Occipital lobe (tissue), 2 donors: ENCODE results near the gene ITGAL. TPM values are rescaled to one million over a fixed set of nuclear protein-coding genes. Genes with fewer than 3 reads are reported as not detected.
"Not testable (repeated sequence)": the region's sequence is repeated elsewhere in the genome, so short reads cannot be mapped to it uniquely, and the experiment has no call there.

Source experiments
- DNase-seq: peaks from one replicate; lab custom pipeline; 2025; lab: John Stamatoyannopoulos, UW
- total RNA-seq: library from RNA; depleted of rRNA; stranded (reverse); fragments of >200 nt; gene quantifications from one replicate; pipeline ENCODE4 v1.2.3, GENCODE V29; 2014

ITGAL gene
- total RNA-seq, 1 donor from 2014 or later = 1.1 TPM

DNA sequence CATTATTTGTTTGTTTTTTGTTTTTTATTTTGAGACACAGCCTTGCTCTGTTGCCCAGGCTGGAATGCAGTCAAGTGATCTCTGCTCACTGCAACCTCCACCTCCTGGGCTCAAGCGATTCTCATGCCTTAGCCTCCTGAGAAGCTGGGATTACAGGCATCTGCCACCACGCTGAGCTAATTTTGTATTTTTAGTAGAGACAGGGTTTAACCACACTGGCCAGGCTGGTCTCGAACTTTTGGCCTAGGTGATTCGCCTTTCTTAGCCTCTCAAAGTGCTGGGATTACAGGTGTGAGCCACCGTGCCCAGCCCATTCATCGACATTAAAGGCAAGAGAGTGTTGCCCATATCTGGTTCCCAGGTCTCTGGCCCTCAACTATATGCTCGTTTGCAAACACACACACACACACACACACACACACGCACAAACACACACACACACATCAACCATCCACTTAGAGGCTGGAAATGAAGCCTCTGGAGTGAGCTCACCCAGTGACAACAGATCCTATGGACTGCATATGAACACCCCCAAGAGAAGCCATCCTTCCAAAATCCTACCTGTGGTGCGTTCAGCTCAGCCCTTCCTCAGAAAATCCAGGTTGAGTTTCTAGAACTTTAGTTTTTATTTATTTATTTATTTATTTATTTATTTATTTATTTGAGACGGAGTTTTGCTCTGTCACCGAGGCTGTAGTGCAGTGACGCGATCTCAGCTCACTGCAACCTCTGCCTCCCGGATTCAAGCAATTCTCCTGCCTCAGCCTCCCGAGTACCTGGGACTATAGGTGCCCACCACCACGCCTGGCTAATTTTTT lies 14.6 kb upstream of the ITGAL start:
- DNase-seq = no peak

DNA sequence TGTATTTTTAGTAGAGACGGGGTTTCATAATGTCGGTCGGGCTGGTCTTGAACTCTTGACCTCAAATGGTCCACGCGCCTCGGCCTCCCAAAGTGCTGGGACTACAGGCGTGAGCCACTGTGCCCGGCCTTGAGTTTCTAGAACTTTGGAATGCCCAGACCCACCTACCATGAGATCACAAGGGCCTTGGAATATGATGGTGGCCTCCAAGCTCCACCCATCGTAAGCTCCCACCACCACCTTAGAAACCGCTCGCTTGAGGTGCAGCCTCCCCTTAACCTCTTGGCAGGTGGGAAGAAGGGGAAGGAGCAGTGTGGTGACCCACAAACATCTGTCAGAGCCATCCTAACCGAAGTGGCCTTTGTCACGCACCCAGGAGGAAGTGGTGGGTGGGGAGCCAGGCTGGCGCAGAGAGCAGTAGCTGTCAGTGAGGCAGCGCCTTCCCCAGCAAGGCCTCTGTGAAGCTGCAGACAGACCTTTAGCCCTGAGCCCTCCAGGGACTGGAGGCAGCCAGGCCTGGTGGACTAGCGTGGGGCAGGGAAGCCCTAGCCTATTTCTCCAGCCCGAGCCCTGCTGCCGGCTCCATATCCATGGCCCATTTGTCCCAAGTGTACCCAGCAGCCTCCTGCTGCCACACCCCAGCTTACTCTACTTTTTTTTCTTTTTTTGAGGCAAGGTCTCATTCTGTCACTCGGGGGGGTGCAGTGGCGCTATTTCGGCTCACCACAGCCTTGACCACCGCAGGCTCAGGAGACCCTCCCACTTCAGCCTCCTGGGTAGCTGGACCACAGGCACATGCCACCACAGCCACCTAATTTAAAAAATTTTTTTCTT lies 13.8 kb upstream of the ITGAL start:
- no peak for DNase-seq

DNA sequence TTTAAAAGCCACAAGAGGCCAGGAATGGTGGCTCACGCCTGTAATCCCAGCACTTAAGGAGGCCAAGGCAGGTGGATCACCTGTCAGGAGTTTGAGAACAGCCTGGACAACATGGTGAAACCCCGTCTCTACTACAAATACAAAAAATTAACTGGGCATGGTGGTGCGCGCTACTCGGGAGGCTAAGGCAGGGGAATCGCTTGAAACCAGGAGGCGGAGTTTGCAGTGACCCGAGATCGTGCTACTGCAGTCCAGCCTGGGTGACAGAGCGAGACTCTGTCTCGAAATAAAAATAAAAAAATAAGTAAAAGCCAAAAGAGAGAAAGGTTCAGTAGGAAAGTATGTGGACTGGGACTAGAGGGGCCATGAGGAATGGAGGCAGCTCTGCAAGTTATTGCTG lies 13.1 kb upstream of the ITGAL start:
- no peak for DNase-seq

DNA sequence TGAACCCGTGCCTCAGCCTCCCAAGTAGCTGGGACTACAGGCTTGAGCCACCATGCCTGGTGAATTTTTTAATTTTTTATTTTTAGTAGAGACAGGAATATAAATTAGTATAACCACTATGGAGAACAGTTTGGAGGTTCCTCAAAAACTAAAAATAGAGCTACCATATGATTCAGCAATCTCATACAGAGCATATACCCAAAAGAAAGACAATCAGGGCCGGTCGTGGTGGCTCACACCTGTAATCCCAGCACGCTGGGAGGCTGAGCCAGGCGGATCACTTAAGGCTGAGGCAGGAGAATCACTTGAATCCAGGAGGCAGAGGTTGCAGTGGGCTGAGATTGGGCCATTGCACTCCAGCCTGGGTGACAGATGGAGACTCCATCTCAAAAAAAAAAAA lies 11.1 kb upstream of the ITGAL start:
- not testable (repeated sequence) for DNase-seq

DNA sequence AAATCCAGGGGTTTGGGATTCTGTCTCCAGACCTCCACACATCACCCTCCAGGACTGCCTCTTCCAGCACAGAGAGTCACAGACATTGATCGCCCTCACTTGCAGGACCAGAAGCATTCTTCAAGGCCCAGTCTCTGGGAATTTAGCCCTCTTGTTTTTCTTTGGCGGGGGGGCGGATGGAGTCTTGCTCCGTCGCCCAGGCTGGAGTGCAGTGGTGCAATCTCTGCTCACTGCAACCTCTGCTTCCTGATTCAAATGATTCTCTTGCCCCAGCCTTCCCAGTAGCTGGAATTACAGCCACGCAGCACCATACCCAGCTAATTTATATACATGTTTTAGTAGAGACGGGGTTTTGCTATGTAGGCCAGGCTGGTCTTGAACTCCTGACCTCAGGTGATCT lies 8.5 kb upstream of the ITGAL start:
- no peak for DNase-seq

DNA sequence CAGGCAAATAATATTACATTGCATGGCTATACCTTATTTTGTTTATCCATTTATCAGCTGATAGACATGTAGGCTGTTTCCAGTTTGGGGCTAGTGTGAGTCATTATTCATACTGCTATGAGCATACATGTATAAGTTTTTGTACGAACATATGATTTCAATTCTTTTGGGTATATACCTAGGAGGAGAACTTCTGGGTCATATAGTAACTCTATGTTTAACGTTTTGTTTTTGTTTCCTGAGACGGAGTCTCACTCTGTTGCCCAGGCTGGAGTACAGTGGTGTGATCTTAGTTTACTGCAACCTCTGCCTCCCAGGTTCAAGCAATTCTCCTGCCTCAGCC lies 2.4 kb upstream of the ITGAL start:
- DNase-seq = no peak

DNA sequence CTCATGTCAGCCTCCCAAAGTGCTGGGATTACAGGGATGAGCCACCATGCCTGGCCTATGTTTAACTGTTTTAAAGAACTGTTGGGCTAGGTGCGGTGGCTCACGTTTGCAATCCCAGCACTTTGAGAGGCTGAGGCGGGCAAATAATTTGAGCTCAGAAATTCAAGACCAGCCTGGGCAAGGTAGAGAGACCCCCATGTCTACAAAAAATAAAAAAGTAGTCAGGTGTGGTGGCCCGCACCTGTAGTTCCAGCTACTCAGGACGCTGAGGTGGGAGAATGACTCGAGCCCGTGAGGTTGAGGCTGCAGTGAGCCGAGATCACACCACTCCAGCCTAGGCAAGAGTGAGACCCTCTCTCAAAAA lies 1.9 kb upstream of the ITGAL start:
- DNase-seq = no peak

DNA sequence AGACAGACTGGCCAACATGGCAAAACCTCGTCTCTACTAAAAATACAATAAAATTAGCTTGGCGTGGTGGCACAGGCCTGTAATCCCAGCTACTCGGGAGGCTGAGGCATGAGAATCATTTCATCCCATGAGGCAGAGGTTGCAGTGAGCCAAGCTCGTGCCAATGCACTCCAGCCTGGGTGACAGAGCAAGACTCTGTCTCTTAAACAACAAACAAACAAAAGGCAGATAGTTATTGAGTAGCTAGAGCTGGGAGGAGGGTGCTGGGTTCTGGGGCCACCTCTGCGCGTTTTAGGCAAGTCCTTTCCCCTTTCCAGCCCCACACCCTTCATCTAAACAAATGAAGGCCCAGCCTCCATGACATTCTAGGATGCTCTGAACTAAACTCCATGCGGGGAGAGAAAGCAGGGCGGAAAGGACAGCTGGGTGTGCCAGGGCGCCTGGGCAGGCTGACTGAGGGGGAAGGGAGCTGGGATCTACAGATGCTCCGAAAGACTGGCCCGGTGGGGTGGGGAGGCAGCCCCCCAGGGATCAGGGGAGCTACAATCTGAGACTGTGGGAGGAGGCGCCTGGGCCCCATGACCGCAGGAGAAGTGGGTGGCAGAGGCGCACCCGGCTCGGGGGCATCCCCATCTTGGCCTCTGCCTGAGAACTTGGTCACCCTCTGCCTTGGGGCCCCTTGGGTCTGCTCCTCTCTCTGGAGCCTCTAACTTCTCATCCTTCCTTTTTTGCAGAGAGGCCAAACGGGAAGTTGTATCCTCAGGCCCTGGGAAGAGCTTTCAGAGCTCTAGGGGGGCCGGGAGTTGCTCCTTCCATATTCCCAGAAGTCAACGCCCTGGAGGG lies 910 bp downstream of the ITGAL start:
- DNase-seq = no peak

DNA sequence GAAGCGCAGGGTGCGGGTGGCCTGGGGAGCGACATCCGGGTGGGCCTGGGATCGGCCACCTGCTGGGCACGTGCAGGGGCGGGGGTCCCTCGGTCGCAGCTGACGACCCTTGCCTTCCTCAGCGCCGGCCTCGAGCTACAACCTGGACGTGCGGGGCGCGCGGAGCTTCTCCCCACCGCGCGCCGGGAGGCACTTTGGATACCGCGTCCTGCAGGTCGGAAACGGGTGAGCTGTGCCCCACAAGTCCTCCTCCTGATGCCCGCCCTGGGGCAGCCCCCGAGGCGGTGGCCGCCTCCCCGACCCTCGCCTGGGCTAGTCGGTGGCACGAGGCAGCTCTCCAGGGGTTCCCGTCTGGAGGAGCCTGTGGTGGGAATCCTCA lies 1.5 kb downstream of the ITGAL start:
- DNase-seq = no peak

DNA sequence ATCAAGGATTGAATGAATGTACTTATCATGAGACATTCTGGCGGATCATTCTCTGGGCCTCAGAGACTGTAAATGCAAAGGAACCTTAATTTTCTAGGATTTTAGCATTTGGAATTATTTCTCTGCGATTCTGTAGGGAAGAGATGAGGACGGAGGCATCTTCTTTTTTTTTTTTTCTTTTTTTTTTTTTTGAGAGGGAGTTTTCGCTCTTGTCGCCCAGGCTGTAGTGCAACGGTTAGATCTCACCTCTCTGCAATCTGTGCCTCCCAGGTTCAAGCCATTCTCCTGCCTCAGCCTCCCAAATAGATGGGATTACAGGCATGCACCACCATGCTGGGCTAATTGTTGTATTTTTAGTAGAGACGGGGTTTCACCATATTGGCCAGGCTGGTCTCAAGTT lies 2.1 kb downstream of the ITGAL start:
- no peak for DNase-seq

DNA sequence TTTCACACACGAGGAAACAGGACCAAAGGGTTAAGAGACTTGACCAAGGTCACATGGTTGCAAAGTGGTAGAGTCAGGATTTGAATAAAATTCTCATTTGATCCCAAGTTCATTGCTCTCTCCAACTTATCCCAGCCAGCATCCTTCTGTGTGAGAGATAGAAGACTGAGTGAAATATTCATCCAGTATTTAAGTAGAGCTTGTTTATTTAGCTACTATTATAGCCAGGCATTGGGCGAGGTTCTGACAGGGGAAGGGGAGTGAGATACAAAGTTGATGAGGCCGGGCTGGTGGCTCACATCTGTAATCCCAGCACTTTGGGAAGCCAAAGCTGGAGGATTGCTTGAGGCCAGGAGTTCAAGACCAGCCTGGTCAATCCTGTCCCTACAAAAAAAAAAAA lies 4.4 kb downstream of the ITGAL start:
- no peak for DNase-seq

DNA sequence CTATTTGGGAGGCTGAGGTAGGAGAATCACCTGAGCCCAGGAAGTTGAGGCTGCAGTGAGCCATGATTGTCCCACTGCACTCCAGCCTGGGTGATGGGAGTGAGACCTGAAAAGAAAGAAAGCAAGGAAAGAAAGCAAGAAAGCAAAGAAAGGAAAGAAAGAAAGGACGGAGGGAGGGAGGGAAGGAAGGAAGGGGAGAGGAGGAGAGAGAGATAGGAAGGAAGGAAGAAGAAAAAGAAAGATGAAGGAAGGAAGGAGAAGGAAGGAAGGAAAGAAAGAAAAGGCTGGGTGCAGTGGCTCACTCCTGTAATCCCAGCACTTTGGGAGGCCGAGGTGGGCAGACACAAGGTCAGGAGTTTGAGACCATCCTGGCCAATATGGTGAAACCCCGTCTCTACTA lies 5.2 kb downstream of the ITGAL start:
- not testable (repeated sequence) for DNase-seq

DNA sequence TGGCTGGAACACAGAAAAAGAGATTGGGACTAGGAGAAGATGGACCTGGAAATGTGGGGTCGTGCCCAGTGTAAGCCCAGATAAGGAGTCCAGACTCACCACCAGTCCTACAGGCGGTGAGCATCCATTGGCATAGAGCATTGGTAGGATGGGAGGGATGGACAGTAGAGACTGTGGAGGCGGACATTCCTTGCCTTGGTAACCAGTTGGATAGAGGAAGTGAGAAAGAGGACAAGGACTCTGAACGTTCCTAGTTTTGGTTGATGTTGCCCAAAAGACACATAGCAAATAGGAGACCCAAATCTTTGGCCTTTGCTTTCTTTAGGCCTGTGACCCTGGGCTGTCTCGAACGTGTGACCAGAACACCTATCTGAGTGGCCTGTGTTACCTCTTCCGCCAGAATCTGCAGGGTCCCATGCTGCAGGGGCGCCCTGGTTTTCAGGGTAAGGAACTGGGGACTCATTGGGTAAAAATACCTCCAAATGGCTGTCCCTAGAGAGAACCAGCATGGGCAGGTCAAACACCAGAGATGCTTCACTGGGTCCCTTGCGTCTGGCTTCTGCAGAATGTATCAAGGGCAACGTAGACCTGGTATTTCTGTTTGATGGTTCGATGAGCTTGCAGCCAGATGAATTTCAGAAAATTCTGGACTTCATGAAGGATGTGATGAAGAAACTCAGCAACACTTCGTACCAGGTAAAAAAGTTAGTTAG lies 6.4 kb downstream of the ITGAL start:
- no peak for DNase-seq

DNA sequence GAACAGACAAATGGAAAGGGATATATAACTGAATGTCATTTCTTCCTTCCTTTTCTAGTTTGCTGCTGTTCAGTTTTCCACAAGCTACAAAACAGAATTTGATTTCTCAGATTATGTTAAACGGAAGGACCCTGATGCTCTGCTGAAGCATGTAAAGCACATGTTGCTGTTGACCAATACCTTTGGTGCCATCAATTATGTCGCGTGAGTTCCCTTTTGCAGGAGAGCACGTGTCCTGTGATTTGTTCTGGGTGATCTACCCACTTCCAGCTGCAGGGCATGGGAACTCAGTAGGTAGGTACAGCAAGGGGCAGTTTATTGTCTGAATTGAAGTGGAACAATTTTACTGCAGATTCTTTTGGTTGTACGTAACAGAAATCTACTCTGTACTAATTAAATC lies 8.8 kb downstream of the ITGAL start:
- DNase-seq = no peak

DNA sequence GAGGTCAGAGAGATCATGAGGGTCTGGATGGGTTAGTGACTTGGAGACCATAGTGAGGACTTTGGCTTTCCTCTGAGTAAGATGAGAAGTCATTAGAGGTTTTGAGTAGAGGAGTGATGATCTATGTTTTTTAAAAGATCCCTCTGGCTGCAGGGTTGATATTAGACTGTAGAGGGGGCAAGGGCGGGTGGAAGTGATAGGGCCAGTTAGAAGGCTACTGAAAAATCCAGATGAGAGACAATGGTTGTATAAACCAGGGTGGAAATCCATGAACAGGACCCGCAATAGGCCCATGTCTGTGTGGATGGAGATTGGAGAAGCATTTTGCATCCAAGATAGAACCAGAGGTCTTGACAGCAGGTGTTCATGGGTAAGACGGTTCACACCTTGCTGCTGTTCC lies 9.8 kb downstream of the ITGAL start:
- no peak for DNase-seq

DNA sequence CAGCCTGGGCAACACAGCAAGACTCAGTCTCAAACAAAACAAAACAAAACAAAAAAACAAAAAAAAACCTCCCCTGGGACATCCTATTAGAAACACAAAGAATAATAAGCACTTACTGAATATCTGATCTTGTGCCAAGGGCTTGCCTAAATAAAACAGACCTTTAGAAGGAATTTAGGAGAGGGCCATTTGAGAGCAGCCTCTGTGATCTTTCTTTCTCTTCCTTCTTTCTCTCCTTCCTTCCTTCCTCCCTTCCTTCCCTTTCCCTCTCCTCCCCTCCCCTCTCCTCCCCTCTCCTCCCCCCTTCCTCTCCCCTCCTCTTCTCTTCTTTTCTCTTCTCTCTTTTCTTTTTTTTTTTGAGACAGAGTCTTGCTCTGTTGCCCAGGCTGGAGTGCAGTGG lies 12.3 kb downstream of the ITGAL start:
- no peak for DNase-seq

DNA sequence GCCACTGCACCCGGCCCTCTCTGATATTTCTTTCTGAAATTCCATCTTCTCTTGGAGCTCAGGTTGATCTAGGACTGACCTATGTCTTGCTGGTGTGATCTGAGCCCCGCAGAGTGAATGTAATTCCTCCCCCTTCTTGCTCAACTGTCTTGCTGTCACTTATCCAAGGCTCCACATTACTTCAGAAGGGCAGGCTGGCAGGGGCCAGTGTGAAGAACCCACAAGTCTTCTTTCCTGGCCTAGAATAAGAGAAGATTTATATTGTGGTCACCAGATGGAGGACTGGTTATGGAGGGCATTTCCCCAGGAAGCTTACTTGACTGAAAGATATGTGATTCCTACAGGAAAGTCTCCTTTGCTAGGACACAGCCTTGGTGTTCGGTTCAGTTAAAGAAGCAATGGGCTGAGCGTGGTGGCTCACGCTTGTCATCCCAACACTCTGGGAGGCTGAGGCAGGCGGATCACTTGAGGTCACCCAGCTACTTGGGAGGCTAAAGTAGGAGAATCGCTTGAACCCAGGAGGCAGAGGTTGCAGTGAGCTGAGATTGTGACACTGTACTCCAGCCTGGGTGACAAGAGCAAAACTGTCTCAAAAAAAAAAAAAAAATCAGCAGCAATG lies 13.4 kb downstream of the ITGAL start:
- DNase-seq = no peak

DNA sequence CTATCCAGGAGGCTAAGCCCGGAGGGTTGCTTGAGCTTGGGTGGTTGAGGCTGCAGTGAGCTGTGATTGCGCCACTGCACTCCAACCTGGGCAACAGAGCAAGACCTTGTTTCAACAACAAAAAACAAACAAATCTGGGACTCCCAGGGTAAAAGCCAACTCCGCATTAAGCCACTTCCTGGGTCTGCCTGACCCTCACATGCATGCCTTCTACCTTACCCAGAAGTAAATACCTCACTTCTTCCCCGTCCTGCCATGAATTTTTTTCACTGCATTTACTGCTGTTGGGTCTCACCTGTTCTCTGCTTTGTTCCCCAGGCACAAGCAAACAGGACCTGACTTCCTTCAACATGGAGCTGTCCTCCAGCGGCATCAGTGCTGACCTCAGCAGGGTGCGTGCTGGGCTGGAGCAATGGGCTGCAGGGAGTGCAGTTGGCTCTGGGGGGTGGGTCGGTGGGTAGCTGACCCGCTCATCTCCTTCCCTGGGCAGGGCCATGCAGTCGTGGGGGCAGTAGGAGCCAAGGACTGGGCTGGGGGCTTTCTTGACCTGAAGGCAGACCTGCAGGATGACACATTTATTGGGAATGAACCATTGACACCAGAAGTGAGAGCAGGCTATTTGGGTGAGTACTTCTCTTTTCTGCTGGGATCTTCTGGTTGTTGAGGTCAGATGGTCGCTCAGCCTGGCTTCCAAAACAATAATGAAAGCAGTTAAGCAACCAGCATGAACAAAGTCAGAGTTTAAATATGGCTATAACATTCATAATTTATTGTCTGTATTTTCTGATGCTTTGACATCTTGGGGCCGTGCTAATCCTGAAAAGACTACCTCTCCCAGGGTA lies 16.4 kb downstream of the ITGAL start:
- DNase-seq = no peak

DNA sequence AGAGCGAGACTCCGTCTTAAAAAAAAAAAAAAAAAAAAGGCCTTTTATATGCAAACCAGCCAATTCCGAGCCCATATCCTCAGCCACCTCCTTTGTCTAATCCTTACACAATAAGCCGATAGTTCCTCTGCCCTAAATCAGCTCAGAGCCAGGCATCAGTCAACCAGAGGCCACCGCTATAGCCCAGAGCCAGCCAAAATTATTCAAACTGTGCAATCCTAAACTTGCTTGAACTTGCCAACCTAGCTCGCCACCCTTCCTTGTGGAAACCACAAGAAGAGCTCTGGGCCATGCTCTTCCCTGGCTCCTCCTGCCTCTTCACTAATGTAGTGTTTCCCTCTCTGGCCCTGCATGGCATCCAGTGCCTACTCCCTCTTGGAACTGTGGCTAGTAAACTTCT lies 17.7 kb downstream of the ITGAL start:
- DNase-seq = no peak

DNA sequence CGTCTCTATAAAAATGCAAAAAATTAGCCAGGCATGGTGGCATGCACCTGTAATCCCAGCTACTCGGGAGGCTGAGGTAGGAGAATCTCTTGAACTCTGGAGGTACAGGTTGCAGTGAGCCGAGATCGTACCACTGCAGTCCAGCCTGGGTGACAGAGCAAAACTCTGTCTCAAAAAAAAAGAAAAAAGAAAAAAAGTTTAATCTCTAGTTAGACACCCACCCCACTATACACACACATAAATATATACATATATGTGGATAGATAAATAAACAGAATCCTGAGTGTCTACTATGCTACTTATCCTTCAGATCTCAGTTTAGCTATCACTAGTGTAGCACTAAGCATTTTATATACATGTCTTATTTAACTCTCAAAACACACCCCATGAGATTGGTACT lies 18.7 kb downstream of the ITGAL start:
- DNase-seq = no peak
